HEK293 (cell line): ENCODE data around the gene RNF32.
A peak's percentile ranks its signal among the peaks of the same experiment; 100 is the strongest.

Experiments used
- GLI4 ChIP-seq: fragments of 450-650 bp; formaldehyde crosslinking; IDR thresholded peaks from 2 replicates; pipeline ENCODE4 v1.5.1; 2016; ENCODE audit warnings: missing biosample characterization, missing genetic modification characterization
- OSR2 ChIP-seq: fragments of 450-650 bp; formaldehyde crosslinking; IDR thresholded peaks from 2 replicates; pipeline ENCODE4 v1.5.1; 2016; ENCODE audit warnings: missing biosample characterization, missing genetic modification characterization
- YY2 ChIP-seq: fragments of 450-650 bp; formaldehyde crosslinking; IDR thresholded peaks from 2 replicates; pipeline ENCODE4 v1.5.1; 2016; ENCODE audit warnings: missing biosample characterization, missing genetic modification characterization
- ZBTB17 ChIP-seq: fragments of 450-650 bp; formaldehyde crosslinking; IDR thresholded peaks from 2 replicates; pipeline ENCODE4 v1.5.1; 2016; ENCODE audit warnings: missing biosample characterization, missing genetic modification characterization
- ZBTB21 ChIP-seq: fragments of 450-650 bp; formaldehyde crosslinking; IDR thresholded peaks from 2 replicates; pipeline ENCODE4 v1.5.1; 2017; ENCODE audit warnings: missing biosample characterization, missing genetic modification characterization
- ZEB2 ChIP-seq: fragments of 450-650 bp; formaldehyde crosslinking; IDR thresholded peaks from 2 replicates; pipeline ENCODE4 v1.5.1; 2016; ENCODE audit warnings: missing biosample characterization, missing genetic modification characterization
- ZFP37 ChIP-seq: fragments of 450-650 bp; formaldehyde crosslinking; IDR thresholded peaks from 2 replicates; pipeline ENCODE4 v1.5.1; 2016; ENCODE audit warnings: missing biosample characterization, missing genetic modification characterization
- ZNF157 ChIP-seq: fragments of 450-650 bp; formaldehyde crosslinking; IDR thresholded peaks from 2 replicates; pipeline ENCODE4 v1.5.1; 2016; ENCODE audit warnings: missing biosample characterization, missing genetic modification characterization
- ZNF335 ChIP-seq: fragments of 450-650 bp; formaldehyde crosslinking; conservative IDR thresholded peaks from 2 replicates; pipeline ENCODE4 v1.5.1; 2016; ENCODE audit warnings: missing biosample characterization, missing genetic modification characterization
- ZNF366 ChIP-seq: fragments of 450-650 bp; formaldehyde crosslinking; conservative IDR thresholded peaks from 2 replicates; pipeline ENCODE4 v1.5.1; 2016; ENCODE audit warnings: missing biosample characterization, missing genetic modification characterization
- ZNF423 ChIP-seq: fragments of 450-650 bp; formaldehyde crosslinking; IDR thresholded peaks from 2 replicates; pipeline ENCODE4 v1.5.1; 2016; ENCODE audit warnings: missing biosample characterization, missing genetic modification characterization
- ZNF544 ChIP-seq: fragments of 450-650 bp; formaldehyde crosslinking; IDR thresholded peaks from 2 replicates; pipeline ENCODE4 v1.5.0; 2017; ENCODE audit warnings: missing biosample characterization, missing genetic modification characterization
- ZNF561 ChIP-seq: fragments of 450-650 bp; IDR thresholded peaks from 2 replicates; pipeline ENCODE4 v1.5.1; 2018; ENCODE audit warnings: missing biosample characterization, missing genetic modification characterization, borderline replicate concordance
- ZNF623 ChIP-seq: fragments of 450-650 bp; formaldehyde crosslinking; IDR thresholded peaks from 2 replicates; pipeline ENCODE4 v1.5.1; 2016; ENCODE audit warnings: missing biosample characterization, missing genetic modification characterization
- ZNF629 ChIP-seq: fragments of 450-650 bp; formaldehyde crosslinking; IDR thresholded peaks from 2 replicates; pipeline ENCODE4 v1.5.1; 2017; ENCODE audit warnings: missing biosample characterization, missing genetic modification characterization
- ZNF660 ChIP-seq: fragments of 450-650 bp; IDR thresholded peaks from 2 replicates; pipeline ENCODE4 v1.5.1; 2018; ENCODE audit warnings: missing biosample characterization, mild to moderate bottlenecking, missing genetic modification characterization
- ZNF777 ChIP-seq: fragments of 450-650 bp; formaldehyde crosslinking; IDR thresholded peaks from 2 replicates; pipeline ENCODE4 v1.5.1; 2017; ENCODE audit warnings: missing biosample characterization, missing genetic modification characterization, borderline replicate concordance
- ZNF837 ChIP-seq: fragments of 450-650 bp; formaldehyde crosslinking; IDR thresholded peaks from 2 replicates; pipeline ENCODE4 v1.5.1; 2016; ENCODE audit warnings: missing biosample characterization, missing genetic modification characterization
- ZSCAN30 ChIP-seq: fragments of 450-650 bp; IDR thresholded peaks from 2 replicates; pipeline ENCODE4 v1.5.1; 2018; ENCODE audit warnings: missing biosample characterization, mild to moderate bottlenecking, missing genetic modification characterization, moderate library complexity
- TF ChIP-seq, protein P1 (sequence below): fragments of 450-650 bp; formaldehyde crosslinking; conservative IDR thresholded peaks from 2 replicates; pipeline ENCODE4 v1.5.1; 2016; ENCODE audit warnings: low read depth, missing biosample characterization, missing genetic modification characterization
- TF ChIP-seq, protein P2 (sequence below): fragments of 450-650 bp; formaldehyde crosslinking; IDR thresholded peaks from 2 replicates; pipeline ENCODE4 v1.5.1; 2016; ENCODE audit warnings: missing biosample characterization, missing genetic modification characterization

RNF32 gene

DNA sequence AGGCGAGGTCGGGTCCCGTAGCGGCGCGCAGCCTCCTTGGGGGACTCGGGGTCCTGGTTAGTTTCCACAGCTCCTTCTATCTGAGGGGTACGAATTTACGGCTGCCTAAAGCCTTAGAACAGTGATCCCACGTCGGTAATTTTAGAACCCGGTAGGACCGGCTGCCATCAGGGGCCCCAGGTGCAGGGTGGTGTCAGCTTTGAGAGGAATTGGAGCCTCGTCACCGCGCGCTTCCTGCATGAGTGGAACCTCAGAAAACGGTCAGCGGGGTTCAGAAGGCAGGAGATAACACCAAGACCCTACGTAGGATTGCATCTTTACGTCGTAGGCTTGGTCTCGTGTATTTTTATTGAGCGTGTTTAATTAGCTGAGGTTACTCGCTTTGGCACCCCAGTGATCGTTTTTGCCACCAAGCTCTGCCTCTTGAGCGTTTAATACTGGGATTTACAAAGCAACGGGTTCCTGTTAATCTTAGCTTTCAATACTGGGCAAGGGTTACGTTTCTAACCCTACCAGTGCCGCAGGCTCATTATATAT lies 443 bp downstream of the RNF32 start (continued):
- TF ChIP-seq ZSCAN30 (tag by site-specific recombination): 0 out of 2 replicates have a peak, but pooled peaks have one; percentile 62
- no peak for TF ChIP-seq ZNF623 (tag by site-specific recombination)
- 0 out of 2 replicates have a peak, but pooled peaks have one; percentile 5 for TF ChIP-seq ZNF366
- TF ChIP-seq, protein P1, sequence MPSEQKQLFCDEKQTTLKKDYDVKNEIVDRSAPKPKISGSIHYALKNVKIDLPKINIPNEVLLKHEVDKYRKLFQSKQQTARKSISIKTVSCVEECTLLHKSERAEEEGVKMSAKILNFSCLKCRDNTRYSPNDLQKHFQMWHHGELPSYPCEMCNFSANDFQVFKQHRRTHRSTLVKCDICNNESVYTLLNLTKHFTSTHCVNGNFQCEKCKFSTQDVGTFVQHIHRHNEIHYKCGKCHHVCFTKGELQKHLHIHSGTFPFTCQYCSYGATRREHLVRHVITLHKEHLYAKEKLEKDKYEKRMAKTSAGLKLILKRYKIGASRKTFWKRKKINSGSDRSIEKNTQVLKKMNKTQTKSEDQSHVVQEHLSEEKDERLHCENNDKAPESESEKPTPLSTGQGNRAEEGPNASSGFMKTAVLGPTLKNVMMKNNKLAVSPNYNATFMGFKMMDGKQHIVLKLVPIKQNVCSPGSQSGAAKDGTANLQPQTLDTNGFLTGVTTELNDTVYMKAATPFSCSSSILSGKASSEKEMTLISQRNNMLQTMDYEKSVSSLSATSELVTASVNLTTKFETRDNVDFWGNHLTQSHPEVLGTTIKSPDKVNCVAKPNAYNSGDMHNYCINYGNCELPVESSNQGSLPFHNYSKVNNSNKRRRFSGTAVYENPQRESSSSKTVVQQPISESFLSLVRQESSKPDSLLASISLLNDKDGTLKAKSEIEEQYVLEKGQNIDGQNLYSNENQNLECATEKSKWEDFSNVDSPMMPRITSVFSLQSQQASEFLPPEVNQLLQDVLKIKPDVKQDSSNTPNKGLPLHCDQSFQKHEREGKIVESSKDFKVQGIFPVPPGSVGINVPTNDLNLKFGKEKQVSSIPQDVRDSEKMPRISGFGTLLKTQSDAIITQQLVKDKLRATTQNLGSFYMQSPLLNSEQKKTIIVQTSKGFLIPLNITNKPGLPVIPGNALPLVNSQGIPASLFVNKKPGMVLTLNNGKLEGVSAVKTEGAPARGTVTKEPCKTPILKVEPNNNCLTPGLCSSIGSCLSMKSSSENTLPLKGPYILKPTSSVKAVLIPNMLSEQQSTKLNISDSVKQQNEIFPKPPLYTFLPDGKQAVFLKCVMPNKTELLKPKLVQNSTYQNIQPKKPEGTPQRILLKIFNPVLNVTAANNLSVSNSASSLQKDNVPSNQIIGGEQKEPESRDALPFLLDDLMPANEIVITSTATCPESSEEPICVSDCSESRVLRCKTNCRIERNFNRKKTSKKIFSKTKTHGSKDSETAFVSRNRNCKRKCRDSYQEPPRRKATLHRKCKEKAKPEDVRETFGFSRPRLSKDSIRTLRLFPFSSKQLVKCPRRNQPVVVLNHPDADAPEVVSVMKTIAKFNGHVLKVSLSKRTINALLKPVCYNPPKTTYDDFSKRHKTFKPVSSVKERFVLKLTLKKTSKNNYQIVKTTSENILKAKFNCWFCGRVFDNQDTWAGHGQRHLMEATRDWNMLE: no peak; the same call in 1 of the 2 replicates
- peak; percentile 58 for TF ChIP-seq ZNF335 (tag by site-specific recombination)
- TF ChIP-seq ZNF423 (tag by site-specific recombination): no peak
- 0 out of 2 replicates have a peak, but pooled peaks have one; percentile 64 for TF ChIP-seq ZNF837
- TF ChIP-seq ZNF660 (tag by site-specific recombination): 0 out of 2 replicates have a peak, but pooled peaks have one; percentile 20
- peak; percentile 44; the same call in 1 of the 2 replicates for TF ChIP-seq ZEB2 (tag by site-specific recombination)
- TF ChIP-seq ZFP37 (tag by site-specific recombination): peak; percentile 62; the same call in 1 of the 2 replicates
- TF ChIP-seq OSR2: no peak
- no peak for TF ChIP-seq ZNF544 (tag by site-specific recombination)
- no peak for TF ChIP-seq ZNF157
- peak; percentile 41; the same call in 1 of the 2 replicates for TF ChIP-seq ZNF777
- TF ChIP-seq YY2 (tag by site-specific recombination): 0 out of 2 replicates have a peak, but pooled peaks have one; percentile 8
- TF ChIP-seq GLI4 (tag by site-specific recombination): peak; percentile 34; the same call in 1 of the 2 replicates
- TF ChIP-seq ZNF561 (tag by site-specific recombination): peak; percentile 50; the same call in 1 of the 2 replicates
- TF ChIP-seq ZNF629: 0 out of 2 replicates have a peak, but pooled peaks have one; percentile 21
- TF ChIP-seq ZBTB17 (tag by site-specific recombination): peak; percentile 53; the same call in 1 of the 2 replicates
- TF ChIP-seq ZBTB21: 0 out of 2 replicates have a peak, but pooled peaks have one; percentile 21
- TF ChIP-seq, protein P2, sequence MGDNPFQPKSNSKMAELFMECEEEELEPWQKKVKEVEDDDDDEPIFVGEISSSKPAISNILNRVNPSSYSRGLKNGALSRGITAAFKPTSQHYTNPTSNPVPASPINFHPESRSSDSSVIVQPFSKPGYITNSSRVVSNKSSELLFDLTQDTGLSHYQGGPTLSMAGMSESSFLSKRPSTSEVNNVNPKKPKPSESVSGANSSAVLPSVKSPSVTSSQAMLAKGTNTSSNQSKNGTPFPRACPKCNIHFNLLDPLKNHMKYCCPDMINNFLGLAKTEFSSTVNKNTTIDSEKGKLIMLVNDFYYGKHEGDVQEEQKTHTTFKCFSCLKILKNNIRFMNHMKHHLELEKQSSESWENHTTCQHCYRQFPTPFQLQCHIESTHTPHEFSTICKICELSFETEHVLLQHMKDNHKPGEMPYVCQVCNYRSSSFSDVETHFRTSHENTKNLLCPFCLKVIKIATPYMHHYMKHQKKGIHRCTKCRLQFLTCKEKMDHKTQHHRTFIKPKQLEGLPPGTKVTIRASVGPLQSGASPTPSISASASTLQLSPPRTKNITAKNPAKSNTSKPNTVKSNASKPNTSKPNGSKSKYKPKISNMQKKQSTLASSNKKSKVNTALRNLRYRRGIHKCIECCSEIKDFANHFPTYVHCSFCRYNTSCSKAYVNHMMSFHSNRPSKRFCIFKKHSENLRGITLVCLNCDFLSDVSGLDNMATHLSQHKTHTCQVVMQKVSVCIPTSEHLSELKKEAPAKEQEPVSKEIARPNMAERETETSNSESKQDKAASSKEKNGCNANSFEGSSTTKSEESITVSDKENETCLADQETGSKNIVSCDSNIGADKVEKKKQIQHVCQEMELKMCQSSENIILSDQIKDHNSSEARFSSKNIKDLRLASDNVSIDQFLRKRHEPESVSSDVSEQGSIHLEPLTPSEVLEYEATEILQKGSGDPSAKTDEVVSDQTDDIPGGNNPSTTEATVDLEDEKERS (tag by site-specific recombination): no peak
